Large intestine (tissue), 3 donors: Measurements from ENCODE around the gene MYRF. TPM values are rescaled to one million over a fixed set of nuclear protein-coding genes. Genes with fewer than 3 reads are reported as not detected.

Experiments
- DNase-seq, 2 donors: peaks; one replicate each; pipeline versions ENCODE4 v3.0.0 to v3.0.0-alpha.2; 2013
- H3K27ac ChIP-seq: one replicate; pipeline ENCODE4 v1.5.1; 2013; ENCODE audit warnings: low read length
- H3K27me3 ChIP-seq: 2 replicates; pipeline ENCODE4 v1.6.1; 2013; ENCODE audit warnings: low read length; ENCODE audit not compliant: control insufficient read depth, insufficient read depth
- H3K36me3 ChIP-seq: 2 replicates; pipeline ENCODE4 v1.6.1; 2013; ENCODE audit warnings: low read length; ENCODE audit not compliant: control insufficient read depth, insufficient read depth
- H3K4me1 ChIP-seq: one replicate; pipeline ENCODE4 v1.6.1; 2013; ENCODE audit warnings: low read length; ENCODE audit not compliant: control insufficient read depth, insufficient read depth
- H3K4me3 ChIP-seq: one replicate; pipeline ENCODE4 v1.5.1; 2013; ENCODE audit warnings: low read length
- H3K9me3 ChIP-seq: one replicate; pipeline ENCODE4 v1.6.1; 2013; ENCODE audit warnings: mild to moderate bottlenecking, low read depth, low read length, moderate library complexity; ENCODE audit not compliant: control insufficient read depth
- WGBS: methylation state at CpG from one replicate; pipeline ENCODE4 v1.1.5; 2013; ENCODE audit warnings: low lambda C conversion rate; ENCODE audit not compliant: insufficient coverage; 5-methylcytosine and 5-hydroxymethylcytosine counted together
- polyA plus RNA-seq: library from polyadenylated mRNA; unstranded; fragments of 120-200 nt; gene quantifications from one replicate; pipeline ENCODE4 v1.2.1, GENCODE V29; 2013

MYRF gene
- polyA plus RNA-seq, 1 donor: 55.5 TPM

DNA sequence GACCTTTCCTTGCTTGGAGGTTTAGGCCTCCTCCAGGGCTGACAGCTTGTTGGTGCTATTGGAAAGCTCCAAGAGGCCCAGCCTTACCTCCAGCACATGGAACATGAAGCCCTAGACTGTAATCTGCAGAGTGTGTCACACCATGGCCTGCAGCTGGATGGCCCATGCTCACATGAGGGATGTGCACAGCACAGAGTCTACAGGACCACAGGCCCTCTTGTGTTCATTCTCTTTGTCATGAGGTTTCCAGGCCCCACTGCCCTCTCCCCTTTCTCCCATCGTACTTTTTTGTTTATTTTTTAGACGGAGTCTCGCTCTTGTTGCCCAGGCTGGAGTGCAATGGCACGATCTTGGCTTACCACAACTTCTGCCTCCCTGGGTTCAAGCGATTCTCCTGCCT is 54.3 kb downstream of the MYRF start:
- Histone ChIP-seq H3K4me3 (no peak overlapping the region), H3K27ac (no peak overlapping the region), H3K4me1 (peaks cover 1% of the 10 kb centered on the region), H3K9me3 (no peaks in the 10 kb centered on the region), H3K36me3 (peaks cover 11% of the 10 kb centered on the region), H3K27me3 (no peaks in the 10 kb centered on the region)
- no CpG with 5 or more reads among the region's 5 CpGs for WGBS
- no peak for DNase-seq

DNA sequence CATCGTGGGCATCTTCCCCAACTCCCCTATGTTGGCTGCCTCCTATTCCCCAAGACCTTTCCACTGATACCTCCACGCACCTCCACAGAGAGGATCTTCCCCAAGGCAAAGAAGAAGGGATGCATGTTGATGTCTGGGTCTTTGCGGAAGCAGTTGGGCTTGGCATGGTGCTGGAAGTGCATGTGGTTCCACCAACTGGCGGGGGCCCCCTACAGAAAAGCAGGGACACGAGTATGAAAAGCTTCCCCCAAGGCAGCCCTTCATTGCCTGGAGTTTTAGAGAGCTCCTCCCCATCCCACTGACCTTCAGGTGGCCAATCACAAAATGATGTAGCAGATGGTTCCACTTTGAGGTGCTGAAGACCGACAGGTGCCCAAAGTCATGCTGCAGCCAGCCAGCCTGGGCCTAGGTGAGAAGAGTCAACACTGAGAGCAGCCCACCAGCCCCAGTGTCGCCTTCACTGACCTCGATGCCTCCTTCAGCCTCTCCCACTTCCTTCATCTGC is 58.3 kb downstream of the MYRF start:
- no CpG with 5 or more reads among the region's 8 CpGs for WGBS
- Histone ChIP-seq H3K9me3 (peaks cover 4% of the 10 kb centered on the region), H3K36me3 (peaks cover 13% of the 10 kb centered on the region), H3K27ac (no peak overlapping the region), H3K4me3 (no peak overlapping the region), H3K27me3 (peaks cover 13% of the 10 kb centered on the region), H3K4me1 (peaks cover 19% of the 10 kb centered on the region)
- no peak for DNase-seq

DNA sequence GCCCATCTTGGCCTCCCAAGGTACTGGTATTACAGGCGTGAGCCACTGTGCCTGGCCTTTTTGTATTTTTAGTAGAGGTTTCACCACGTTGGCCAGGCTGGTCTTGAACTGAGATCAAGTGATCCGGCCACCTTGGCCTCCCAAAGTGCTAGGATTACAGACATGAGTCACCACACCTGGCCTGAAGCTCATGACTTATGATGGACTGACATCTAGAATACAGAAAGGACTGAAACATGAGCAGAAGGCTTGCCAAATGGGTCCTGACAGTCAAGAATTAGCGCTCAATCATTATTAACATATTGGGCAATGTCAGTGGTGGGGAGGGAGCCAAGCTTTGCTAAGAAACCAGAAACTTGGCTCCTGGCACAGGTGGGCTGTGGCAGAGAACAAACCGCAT is 59.4 kb downstream of the MYRF start:
- WGBS: 100% methylated on average over 1 of the region's 5 CpGs
- no peak for DNase-seq
- H3K27ac ChIP-seq: no peak overlapping the region
- no peak overlapping the region for H3K4me3 ChIP-seq
- H3K36me3 ChIP-seq: peaks cover 13% of the 10 kb centered on the region
- peaks cover 22% of the 10 kb centered on the region for H3K27me3 ChIP-seq
- peaks cover 26% of the 10 kb centered on the region for H3K4me1 ChIP-seq
- peaks cover 4% of the 10 kb centered on the region for H3K9me3 ChIP-seq

DNA sequence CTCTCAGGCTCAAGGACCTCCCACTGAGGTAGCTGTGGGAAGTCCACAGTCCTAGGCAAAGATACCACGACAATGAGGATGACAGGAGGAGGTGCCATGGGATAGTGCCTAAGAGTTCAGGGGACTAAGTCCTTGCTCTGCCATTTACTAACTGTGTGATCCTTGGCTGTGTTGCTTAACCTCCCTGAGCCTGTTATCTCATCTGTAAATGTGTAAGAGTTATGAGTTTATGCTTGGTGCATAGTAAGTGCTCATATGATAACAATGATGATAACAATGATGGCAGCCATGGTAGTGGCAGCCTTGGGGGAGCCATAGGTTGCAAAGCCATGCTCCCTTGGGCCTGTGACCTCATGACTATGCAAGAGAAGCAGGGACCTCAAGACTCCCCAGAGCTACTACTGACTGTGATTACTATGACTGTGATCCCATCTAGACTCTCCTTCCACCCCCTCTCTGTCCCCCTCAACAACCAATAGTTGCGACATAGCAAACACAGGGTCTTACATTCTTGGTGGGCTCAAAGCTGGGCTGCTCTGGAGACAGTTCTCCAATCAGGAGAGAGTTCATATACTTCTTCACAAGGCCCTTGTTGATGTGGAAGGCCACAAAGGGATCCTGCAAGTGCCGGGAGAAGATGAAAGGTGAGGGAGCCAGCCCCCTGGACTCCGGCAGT is 60.4 kb downstream of the MYRF start:
- peak in 1 of 2 donors; percentile 78 for DNase-seq
- Histone ChIP-seq H3K36me3 (peaks cover 9% of the 10 kb centered on the region), H3K27ac (no peak overlapping the region), H3K4me1 (peaks cover 26% of the 10 kb centered on the region), H3K27me3 (peaks cover 32% of the 10 kb centered on the region), H3K9me3 (peaks cover 4% of the 10 kb centered on the region), H3K4me3 (no peak overlapping the region)
- no CpG with 5 or more reads among the region's 4 CpGs for WGBS

DNA sequence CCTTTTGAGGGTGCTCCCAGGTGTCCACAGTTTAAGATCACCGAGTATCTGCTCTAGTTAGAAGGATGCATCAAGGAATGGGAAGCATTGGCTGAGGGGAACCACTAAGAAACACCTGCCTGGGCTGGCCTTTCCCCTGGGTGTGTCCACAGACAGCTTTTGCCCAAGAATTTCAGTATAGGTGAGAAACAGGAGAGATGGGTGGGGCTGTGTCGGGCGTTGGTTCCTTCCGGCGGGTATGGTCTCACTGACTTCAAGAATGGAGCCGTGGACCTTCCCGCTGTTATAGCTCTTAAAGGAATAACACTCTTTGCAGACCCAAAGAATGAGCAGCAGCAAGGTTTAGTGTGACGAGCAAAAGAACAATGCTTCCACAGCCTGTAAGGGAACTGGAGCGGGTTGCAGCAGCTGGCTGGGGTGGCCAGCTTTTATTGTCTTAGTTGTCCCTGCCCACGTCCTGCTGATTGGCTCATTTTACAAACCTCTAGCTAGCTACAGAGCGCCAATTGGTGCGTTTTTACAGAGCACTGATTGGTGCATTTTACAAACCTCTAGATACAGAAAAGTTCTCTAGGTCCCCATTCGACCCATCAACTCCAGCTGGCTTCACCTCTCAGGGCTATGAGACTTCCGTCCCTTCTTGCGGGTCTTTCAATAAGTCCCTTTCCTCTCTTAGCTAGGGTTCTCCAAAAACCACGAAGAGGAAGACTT is 62.0 kb downstream of the MYRF start:
- H3K36me3 ChIP-seq: peaks cover 9% of the 10 kb centered on the region
- H3K4me1 ChIP-seq: peaks cover 26% of the 10 kb centered on the region
- H3K27me3 ChIP-seq: peaks cover 42% of the 10 kb centered on the region
- peaks cover 4% of the 10 kb centered on the region for H3K9me3 ChIP-seq
- H3K4me3 ChIP-seq: peak overlapping the region; percentile 63
- peak in 1 of 2 donors; percentile 52 for DNase-seq
- H3K27ac ChIP-seq: peak overlapping the region; percentile 89
- WGBS: no CpG with 5 or more reads among the region's 16 CpGs

DNA sequence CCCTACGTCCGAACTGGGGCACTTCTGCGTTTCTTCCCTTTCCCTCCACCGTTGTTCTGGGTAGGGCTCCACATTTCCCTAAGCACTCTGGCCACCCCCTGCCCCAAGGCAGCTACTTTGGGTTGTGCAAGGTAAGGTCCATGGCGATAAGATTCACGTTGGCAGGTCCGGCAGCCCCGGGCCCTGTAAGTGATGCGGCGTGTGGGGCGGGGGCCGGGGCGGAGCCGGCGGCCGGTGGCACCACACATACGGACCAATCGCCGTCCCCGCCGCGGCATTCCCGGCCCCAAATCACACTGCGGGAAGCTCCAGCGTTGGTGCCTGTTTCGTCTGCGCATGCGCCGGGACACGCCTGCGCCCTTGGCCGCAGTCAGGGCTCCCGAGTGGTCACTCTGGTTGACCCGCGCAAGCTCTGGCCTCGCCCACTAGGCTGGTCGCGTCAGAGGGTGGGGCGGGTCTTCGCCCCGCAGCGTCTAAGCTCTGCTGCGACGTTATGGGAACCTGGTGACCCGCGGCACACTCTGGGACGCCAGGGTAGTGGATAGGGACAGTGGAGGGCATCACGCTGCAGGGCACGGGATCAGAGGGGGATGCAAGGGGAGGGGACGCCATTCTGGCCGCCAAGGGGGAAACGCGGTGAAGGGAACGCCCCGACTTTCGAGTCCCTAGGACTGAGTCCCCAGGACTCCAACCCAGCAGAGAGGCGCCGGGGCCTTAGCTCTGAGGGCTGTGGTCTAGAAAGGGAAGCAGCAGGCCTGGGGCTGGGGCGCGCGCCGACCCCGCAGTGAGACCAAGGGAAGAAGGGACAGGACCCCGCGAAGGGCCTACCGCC is 62.7 kb downstream of the MYRF start:
- no CpG with 5 or more reads among the region's 66 CpGs for WGBS
- Histone ChIP-seq H3K9me3 (peaks cover 4% of the 10 kb centered on the region), H3K36me3 (peaks cover 9% of the 10 kb centered on the region), H3K27ac (peak overlapping the region; percentile 89), H3K4me3 (peak overlapping the region; percentile 63), H3K4me1 (peaks cover 26% of the 10 kb centered on the region), H3K27me3 (peaks cover 42% of the 10 kb centered on the region)
- DNase-seq: peak; percentile 76 to 86

DNA sequence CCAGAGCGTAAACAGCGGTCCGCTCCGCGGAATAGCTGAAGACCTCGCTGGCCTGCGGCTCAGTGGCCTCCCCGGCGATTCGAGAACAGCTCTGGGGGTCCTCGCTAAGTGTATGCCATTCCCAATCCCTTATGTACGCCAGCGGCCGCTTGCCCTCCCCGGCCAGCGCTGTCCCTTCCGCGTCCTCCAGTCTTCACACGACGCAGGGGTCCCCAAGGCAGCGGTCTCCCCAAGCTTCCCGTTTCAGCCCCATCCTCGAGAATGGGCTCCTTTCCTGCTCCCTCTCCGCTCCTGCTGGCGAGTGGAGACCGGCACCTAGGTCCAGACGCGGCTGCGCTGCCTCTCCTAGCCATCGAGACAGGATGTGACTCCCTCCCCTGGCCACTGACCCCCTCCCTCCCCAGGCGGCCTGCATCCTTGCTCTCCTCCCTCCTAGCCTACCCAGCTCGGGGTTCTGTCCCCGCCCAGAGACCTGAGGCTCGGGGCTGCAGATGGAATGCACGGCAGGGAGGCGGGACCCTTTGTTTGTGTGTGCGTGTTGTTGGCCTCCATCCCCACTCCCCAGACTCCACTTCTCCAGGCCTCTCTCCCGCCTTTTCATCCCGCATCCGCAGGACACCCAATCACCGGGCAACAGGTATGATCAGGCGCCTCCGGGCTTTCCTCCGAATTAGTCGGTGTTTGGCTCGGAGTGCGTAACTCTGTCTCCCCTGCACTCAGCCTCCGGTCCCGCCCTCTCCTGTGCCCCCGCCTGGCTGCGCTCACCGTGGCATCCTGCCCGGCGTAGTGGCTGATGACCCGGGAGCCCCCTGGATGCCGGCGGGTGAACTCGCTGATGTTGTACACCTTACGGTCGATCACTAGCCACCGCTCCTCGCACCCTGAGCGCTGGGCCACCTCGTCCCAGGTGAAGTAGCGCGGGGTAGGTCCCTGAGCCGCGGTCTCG is 63.6 kb downstream of the MYRF start:
- peak in 1 of 2 donors; percentile 51 for DNase-seq
- Histone ChIP-seq H3K27ac (peak overlapping the region; percentile 89), H3K4me1 (peaks cover 26% of the 10 kb centered on the region), H3K36me3 (peaks cover 3% of the 10 kb centered on the region), H3K9me3 (peaks cover 4% of the 10 kb centered on the region), H3K4me3 (peak overlapping the region; percentile 63), H3K27me3 (peaks cover 42% of the 10 kb centered on the region)
- WGBS: no CpG with 5 or more reads among the region's 69 CpGs

DNA sequence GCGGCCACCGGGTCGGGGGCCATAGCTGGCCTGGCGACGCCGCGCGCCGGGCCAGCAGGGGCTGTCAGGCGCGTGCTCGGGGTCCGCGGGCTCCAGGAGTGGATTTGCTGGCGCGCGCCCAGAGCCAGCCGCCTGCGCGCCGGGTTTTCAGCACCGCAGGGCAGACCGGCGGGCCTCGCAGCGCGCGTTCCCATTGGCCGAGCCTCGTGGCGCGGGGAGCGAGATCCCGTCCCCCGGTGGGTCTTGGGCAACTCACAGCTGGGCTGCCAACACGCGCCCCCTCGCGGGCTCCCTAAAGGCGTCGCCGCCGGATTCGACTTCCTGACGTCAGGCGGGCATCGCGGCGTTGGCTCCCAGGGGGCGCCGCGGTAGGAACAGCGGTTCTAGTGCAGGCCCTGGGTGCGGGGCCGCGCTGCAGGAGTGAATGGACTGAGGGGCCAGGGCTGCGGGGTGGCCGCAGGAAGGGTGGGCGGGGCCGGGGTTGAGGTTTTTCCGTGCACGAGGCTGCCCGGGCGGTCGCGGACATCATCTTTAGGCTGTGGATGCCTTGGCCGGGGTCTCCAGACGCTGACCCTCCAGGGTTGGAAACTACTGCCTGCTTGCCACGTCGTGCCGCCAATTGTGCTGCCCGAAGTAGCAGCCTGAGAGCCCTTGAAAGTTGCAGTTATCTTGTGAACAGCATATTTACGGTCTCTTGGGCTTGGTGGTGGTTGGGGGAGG is 64.5 kb downstream of the MYRF start, which contains the start of gene FADS1:
Gene FADS1 (minus strand): TSS at position 268 of the 720 bp plus-strand sequence. CDS start 74 bp downstream, at position 194.
- peak; percentile 81 for DNase-seq
- Histone ChIP-seq H3K36me3 (peaks cover 1% of the 10 kb centered on the region), H3K4me3 (peak within 1 kb of the TSS; percentile 63), H3K4me1 (peaks cover 24% of the 10 kb centered on the region), H3K27me3 (peaks cover 42% of the 10 kb centered on the region), H3K9me3 (peaks cover 4% of the 10 kb centered on the region), H3K27ac (peak within 1 kb of the TSS; percentile 89)
- no CpG with 5 or more reads among the region's 73 CpGs for WGBS
